ENCODE results near the gene CD63. TPM values are rescaled to one million over a fixed set of nuclear protein-coding genes. Genes with fewer than 3 reads are reported as not detected.

The CD63 gene
- total RNA-seq, 2 experiments from 2014 or later, result 204 to 210 TPM

GRCh38 chr12:55738123-55739024 is 9.6 kb upstream of the CD63 start:
- CTCF ChIA-PET, result interaction anchor here (0.6 to 9.9 kb wide), 58 partner anchors 8 to 614 kb away, joined by 3 to 130 read pairs (median 5); partner anchors contain the start of genes BLOC1S1, CD63, DGKA and DNAJC14
- POLR2A ChIA-PET, result interaction anchor here (0.5 to 2.0 kb wide), 14 partner anchors 9 to 451 kb away, joined by 3 to 18 read pairs (median 4); partner anchors contain the start of genes BLOC1S1, CD63, DGKA and ORMDL2
- H3K36me3 Mint-ChIP-seq, result no peaks in the 10 kb centered on the region

GRCh38 chr12:55737581-55738122 is 8.8 kb upstream of the CD63 start:
- H3K27me3 Mint-ChIP-seq, result no peaks in the 10 kb centered on the region
- no peaks in the 10 kb centered on the region for H3K36me3 Mint-ChIP-seq
- ChIA-PET POLR2A (interaction anchor here (1.0 to 2.0 kb wide), 8 partner anchors 8 to 380 kb away, joined by 3 to 18 read pairs (median 6); partner anchors contain the start of genes BLOC1S1, CD63, ORMDL2 and PA2G4), CTCF (interaction anchor here (0.8 to 9.9 kb wide), 36 partner anchors 8 to 309 kb away, joined by 3 to 130 read pairs (median 8); partner anchors contain the start of genes BLOC1S1, CD63, DGKA and DNAJC14)
- intact Hi-C loops (cut with micrococcal nuclease), result loop anchor here (1.0 to 5.0 kb wide), 10 partner anchors 8 to 389 kb away; partner anchors contain the start of genes BLOC1S1, CD63, RPS26 and ZC3H10
- peaks cover 20% of the 10 kb centered on the region for H3K4me1 Mint-ChIP-seq (ENCODE audit: low read depth)
- H3K4me3 Mint-ChIP-seq, result peak overlapping the region; percentile 77
- no peaks in the 10 kb centered on the region for H3K9me3 Mint-ChIP-seq
- DNase-seq, result no peak
- H3K27ac Mint-ChIP-seq, result peak overlapping the region; percentile 85

More at GRCh38 chr12:55738123-55739024, 9.6 kb upstream of the CD63 start:
- peak; percentile 87 for DNase-seq
- Mint-ChIP-seq H3K4me1 (ENCODE audit: low read depth) (peaks cover 21% of the 10 kb centered on the region), H3K9me3 (no peaks in the 10 kb centered on the region), H3K27me3 (no peaks in the 10 kb centered on the region), H3K27ac (peak overlapping the region; percentile 85), H3K4me3 (peak overlapping the region; percentile 77)
- intact Hi-C loops (cut with micrococcal nuclease), result loop anchor here (1.0 to 5.0 kb wide), 7 partner anchors 22 to 388 kb away; partner anchors contain the start of genes BLOC1S1, RPS26 and ZC3H10

DNA sequence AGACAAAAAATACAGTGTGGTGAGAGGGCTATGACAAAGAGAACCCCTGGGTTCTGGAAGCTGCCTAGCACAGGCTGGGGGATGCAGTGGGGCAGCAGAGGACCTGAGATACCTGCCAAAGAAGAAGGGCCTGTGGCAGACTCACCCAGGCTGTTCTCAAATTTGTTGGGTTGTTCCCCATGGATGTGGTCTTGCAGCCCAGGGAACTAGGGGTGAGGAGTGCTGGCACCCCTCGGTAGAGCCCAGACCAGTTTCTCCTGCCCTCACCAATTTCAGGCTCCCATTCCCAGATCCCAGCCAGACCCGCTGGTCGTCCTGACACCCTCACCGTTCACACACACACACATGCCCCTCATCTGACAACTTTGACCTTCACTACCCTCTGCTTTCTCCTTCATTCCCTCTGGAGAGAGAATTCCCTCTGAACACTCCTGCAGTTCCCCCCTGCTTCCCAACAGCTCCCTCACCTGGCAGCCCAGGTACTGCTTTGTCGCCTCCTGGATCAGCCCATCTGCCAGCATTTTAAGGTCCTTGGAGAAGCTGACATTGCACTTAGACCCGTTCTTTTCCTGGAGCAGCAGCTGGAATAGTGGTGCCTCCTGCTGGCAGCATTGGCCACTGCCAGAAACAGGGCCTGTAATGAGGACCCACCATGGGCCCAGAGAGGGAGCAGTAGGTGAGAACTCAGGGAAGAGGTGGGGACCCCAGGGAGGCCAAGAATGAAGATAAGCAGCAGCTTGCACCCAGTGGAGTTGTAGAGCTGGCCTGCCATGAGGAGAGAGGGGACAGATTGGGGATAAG is 8.2 kb upstream of the CD63 start:
- H3K27me3 Mint-ChIP-seq, result no peaks in the 10 kb centered on the region
- POLR2A ChIA-PET, result interaction anchor here (1.3 kb wide), 1 partner anchor 12 kb away, joined by 3 read pairs; no protein-coding TSS in a partner anchor

GRCh38 chr12:55736076-55736475 is 7.3 kb upstream of the CD63 start:
- POLR2A ChIA-PET, result no interaction called here
- H3K36me3 Mint-ChIP-seq, result no peaks in the 10 kb centered on the region
- intact Hi-C loops (cut with micrococcal nuclease), result loop anchor here (5.0 kb wide), 1 partner anchor 79 kb away; no protein-coding TSS in a partner anchor

More for the DNA sequence above, 8.2 kb upstream of the CD63 start:
- intact Hi-C loops (cut with micrococcal nuclease), result loop anchor here (1.0 to 5.0 kb wide), 4 partner anchors 8 to 80 kb away; partner anchors contain the start of gene CD63
- CTCF ChIA-PET, result interaction anchor here (0.8 to 9.9 kb wide), 19 partner anchors 7 to 310 kb away, joined by 3 to 130 read pairs (median 21); partner anchors contain the start of genes BLOC1S1, CD63, DGKA and DNAJC14
- Mint-ChIP-seq H3K4me1 (ENCODE audit: low read depth) (peaks cover 17% of the 10 kb centered on the region), H3K9me3 (no peaks in the 10 kb centered on the region), H3K27ac (peak overlapping the region; percentile 44), H3K4me3 (no peak overlapping the region), H3K36me3 (no peaks in the 10 kb centered on the region)
- peak; percentile 83 for DNase-seq

GRCh38 chr12:55734595-55734994 is 5.8 kb upstream of the CD63 start:
- Mint-ChIP-seq H3K9me3 (no peaks in the 10 kb centered on the region), H3K36me3 (no peaks in the 10 kb centered on the region), H3K4me1 (ENCODE audit: low read depth) (peaks cover 30% of the 10 kb centered on the region), H3K27me3 (no peaks in the 10 kb centered on the region), H3K27ac (no peak overlapping the region), H3K4me3 (no peak overlapping the region)
- CTCF ChIA-PET, result interaction anchor here (0.6 to 9.9 kb wide), 4 partner anchors 10 to 546 kb away, joined by 3 to 130 read pairs (median 5); partner anchors contain the start of gene DGKA
- DNase-seq, result no peak
- intact Hi-C loops (cut with micrococcal nuclease), result no loop called here
- POLR2A ChIA-PET, result no interaction called here

More at GRCh38 chr12:55736076-55736475, 7.3 kb upstream of the CD63 start:
- no peak overlapping the region for H3K27ac Mint-ChIP-seq
- no peak overlapping the region for H3K4me3 Mint-ChIP-seq
- no peak for DNase-seq
- no peaks in the 10 kb centered on the region for H3K27me3 Mint-ChIP-seq
- peaks cover 17% of the 10 kb centered on the region for H3K4me1 Mint-ChIP-seq (ENCODE audit: low read depth)
- no peaks in the 10 kb centered on the region for H3K9me3 Mint-ChIP-seq
- CTCF ChIA-PET, result interaction anchor here (1.3 to 9.9 kb wide), 4 partner anchors 11 to 200 kb away, joined by 4 to 130 read pairs (median 22); partner anchors contain the start of gene DGKA

- Mint-ChIP-seq H3K36me3 (no peaks in the 10 kb centered on the region), H3K27ac (no peak overlapping the region), H3K9me3 (no peaks in the 10 kb centered on the region), H3K27me3 (no peaks in the 10 kb centered on the region), H3K4me3 (no peak overlapping the region), H3K4me1 (ENCODE audit: low read depth) (peaks cover 30% of the 10 kb centered on the region)
- no peak for DNase-seq
- CTCF ChIA-PET, result interaction anchor here (1.4 to 1.7 kb wide), 2 partner anchors 9 to 13 kb away, joined by 4 to 6 read pairs; no protein-coding TSS in a partner anchor
- intact Hi-C loops (cut with micrococcal nuclease), result no loop called here
- POLR2A ChIA-PET, result no interaction called here
Observed at GRCh38 chr12:55733858-55734257, 5.0 kb upstream of the CD63 start.

DNA sequence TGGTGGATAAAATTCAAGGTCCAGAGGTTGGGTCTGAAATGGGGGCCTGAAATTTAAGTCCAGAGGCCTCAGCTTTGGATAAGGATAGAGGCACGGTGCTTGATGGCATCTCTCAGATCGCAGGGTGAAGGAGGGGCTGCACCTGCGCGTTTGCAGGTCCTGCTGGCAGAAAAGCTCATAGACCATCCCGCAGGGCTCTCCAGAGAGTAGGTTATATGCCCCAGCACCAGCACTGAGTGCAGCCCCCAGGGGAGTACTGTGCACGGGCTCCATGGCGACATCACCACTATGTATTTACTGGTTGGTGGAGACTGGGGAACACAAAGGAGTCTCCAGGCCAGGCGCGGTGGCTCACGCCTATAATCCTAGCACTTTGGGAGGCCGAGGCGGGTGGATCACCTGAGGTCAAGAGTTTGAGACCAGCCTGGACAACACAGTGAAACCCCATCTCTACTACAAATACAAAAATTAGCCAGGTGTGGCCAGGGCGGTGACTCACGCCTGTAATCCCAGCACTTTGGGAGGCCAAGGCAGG is 4.3 kb upstream of the CD63 start:
- ChIA-PET CTCF (interaction anchor here (0.7 kb wide), 1 partner anchor 68 kb away, joined by 3 read pairs; no protein-coding TSS in a partner anchor), POLR2A (no interaction called here)
- no peaks in the 10 kb centered on the region for H3K27me3 Mint-ChIP-seq
- peaks cover 26% of the 10 kb centered on the region for H3K4me1 Mint-ChIP-seq (ENCODE audit: low read depth)
- no peaks in the 10 kb centered on the region for H3K36me3 Mint-ChIP-seq
- H3K9me3 Mint-ChIP-seq, result no peaks in the 10 kb centered on the region
- intact Hi-C loops (cut with micrococcal nuclease), result no loop called here
- DNase-seq, result no peak
- H3K4me3 Mint-ChIP-seq, result no peak overlapping the region
- no peak overlapping the region for H3K27ac Mint-ChIP-seq

- Mint-ChIP-seq H3K27me3 (no peaks in the 10 kb centered on the region), H3K4me1 (ENCODE audit: low read depth) (peaks cover 23% of the 10 kb centered on the region), H3K4me3 (no peak overlapping the region), H3K36me3 (no peaks in the 10 kb centered on the region), H3K9me3 (no peaks in the 10 kb centered on the region), H3K27ac (no peak overlapping the region)
- CTCF ChIA-PET, result no interaction called here
- POLR2A ChIA-PET, result no interaction called here
- intact Hi-C loops (cut with micrococcal nuclease), result no loop called here
- DNase-seq, result no peak
Observed at GRCh38 chr12:55732288-55732687, 3.5 kb upstream of the CD63 start.

DNA sequence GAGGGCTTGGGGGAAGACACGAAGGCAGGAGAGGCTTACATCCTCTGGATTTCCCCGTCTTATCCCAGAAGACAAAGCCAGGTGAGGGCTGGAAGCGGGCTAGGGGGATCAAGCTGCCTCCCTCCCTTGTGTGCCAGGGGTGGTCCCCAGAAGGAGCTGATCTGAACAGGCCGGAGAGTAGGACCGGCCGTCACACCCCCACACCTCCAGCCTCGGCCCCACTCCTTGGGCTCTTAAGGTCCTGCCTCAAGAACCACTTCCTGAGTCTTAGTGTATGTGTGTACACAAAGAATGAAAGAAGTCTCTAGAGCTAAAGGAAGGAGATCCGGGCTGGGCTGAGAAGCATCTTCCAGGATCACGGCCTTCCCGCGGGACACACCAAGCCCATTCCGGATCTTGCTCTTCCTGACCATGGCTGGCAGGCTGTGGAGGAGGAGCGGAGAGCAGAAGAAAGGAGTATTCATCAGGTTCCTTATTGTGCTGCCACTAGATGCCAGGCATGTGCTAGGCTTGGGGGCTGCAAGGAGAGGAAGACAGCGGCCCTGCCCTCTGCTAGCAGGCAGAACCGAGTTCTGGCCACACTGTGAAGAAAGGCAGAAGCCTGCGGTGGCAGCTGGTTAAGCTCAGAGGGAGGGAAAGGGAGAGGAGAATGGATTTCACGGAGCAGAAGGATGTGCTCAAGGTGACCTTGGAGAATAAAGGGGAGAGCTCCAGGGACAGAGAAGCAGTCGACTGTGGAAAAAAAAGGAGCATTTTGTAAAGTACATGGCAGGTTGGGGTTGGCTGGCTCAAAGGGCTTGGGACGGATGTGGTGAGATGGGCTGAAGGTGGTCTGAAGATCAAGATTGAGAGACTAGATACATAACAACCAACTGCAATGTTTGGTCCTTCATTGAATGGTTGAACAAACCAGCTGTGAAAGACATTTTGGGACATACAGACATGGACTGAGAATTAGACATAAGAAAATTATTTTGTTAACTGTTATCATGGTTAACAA is 1.3 kb upstream of the CD63 start:
- ChIA-PET POLR2A (interaction anchor here (0.7 to 2.0 kb wide), 16 partner anchors 8 to 1209 kb away, joined by 3 to 23 read pairs (median 3); partner anchors contain the start of genes BLOC1S1, DNAJC14, PYM1 and RAB5B), CTCF (interaction anchor here (0.5 to 3.1 kb wide), 10 partner anchors 9 to 528 kb away, joined by 3 to 68 read pairs (median 4); partner anchors contain the start of genes ANKRD52, BLOC1S1 and PA2G4)
- Mint-ChIP-seq H3K9me3 (no peaks in the 10 kb centered on the region), H3K36me3 (peaks cover 6% of the 10 kb centered on the region), H3K4me3 (peak overlapping the region; percentile 87), H3K27ac (peak overlapping the region; percentile 89), H3K4me1 (ENCODE audit: low read depth) (peaks cover 33% of the 10 kb centered on the region), H3K27me3 (no peaks in the 10 kb centered on the region)
- peak; percentile 42 for DNase-seq
- intact Hi-C loops (cut with micrococcal nuclease), result loop anchor here (1.0 kb wide), 2 partner anchors 7 to 13 kb away; no protein-coding TSS in a partner anchor

Data from activated CD4-positive, alpha-beta memory T cell treated with anti-CD3 and anti-CD28 coated beads for 36 hours (primary cell).